NCI-H2227 treated with DMSO at 0.1 percent for 48 hours (cell line): ENCODE data around the gene KRTAP9-7.
"Not testable (repeated sequence)": the region's sequence is repeated elsewhere in the genome, so short reads cannot be mapped to it uniquely, and the experiment has no call there.

ENCODE experiments used
- DNase-seq: peaks from one replicate; lab custom pipeline; 2025; lab: John Stamatoyannopoulos, UW

The KRTAP9-7 gene, protein sequence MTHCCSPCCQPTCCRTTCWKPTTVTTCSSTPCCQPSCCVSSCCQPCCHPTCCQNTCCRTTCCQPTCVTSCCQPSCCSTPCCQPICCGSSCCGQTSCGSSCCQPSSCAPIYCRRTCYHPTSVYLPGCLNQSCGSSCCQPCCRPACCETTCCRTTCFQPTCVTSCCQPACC

DNA sequence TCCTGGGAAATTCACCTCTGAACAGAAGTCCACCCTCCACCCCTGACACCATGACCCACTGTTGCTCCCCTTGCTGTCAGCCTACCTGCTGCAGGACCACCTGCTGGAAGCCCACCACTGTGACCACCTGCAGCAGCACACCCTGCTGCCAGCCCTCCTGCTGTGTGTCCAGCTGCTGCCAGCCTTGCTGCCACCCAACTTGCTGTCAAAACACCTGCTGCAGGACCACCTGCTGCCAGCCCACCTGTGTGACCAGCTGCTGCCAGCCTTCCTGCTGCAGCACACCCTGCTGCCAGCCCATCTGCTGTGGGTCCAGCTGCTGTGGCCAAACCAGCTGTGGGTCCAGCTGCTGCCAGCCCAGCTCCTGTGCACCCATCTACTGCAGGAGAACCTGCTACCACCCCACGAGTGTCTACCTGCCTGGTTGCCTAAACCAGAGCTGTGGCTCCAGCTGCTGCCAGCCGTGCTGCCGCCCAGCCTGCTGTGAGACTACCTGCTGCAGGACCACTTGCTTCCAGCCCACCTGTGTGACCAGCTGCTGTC lies at the start of gene KRTAP9-7:
KRTAP9-7 (plus strand) TSS at position 51 of the 543 bp plus-strand sequence; CDS start at position 51, 0 bp downstream.
- DNase-seq = not testable (repeated sequence)

DNA sequence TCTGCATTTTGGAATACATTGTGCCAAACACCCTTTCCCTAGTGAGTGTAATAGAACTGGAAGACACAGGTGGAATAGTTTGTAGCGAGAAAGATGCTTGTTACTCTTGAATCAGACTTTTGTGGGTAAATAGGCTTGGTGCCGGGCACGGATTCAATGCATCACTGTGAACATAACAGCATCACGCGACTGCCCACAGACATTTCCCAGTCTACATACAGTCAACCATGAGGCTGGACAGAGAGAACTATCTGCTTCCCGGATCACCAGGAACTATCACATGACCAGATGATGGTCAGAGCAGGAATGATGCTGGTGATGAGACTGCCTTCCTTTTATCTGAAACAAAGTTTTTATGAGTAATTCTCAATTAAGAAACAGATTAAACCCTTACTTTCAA lies 49.4 kb upstream of the KRTAP9-7 start:
- DNase-seq = no peak

DNA sequence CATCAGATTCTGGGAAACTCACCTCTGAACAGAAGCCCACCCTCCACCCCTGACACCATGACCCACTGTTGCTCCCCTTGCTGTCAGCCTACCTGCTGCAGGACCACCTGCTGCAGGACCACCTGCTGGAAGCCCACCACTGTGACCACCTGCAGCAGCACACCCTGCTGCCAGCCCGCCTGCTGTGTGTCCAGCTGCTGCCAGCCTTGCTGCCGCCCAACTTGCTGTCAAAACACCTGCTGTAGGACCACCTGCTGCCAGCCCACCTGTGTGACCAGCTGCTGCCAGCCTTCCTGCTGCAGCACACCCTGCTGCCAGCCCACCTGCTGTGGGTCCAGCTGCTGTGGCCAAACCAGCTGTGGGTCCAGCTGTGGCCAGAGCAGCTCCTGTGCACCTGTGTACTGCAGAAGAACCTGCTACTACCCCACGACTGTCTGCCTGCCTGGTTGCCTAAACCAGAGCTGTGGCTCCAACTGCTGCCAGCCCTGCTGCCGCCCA lies 48.9 kb upstream of the KRTAP9-7 start, which contains the start of gene KRTAP9-2:
KRTAP9-2 (plus strand) TSS at position 51 of the 498 bp plus-strand sequence; CDS start at position 58, 7 bp downstream.
- DNase-seq = not testable (repeated sequence)

DNA sequence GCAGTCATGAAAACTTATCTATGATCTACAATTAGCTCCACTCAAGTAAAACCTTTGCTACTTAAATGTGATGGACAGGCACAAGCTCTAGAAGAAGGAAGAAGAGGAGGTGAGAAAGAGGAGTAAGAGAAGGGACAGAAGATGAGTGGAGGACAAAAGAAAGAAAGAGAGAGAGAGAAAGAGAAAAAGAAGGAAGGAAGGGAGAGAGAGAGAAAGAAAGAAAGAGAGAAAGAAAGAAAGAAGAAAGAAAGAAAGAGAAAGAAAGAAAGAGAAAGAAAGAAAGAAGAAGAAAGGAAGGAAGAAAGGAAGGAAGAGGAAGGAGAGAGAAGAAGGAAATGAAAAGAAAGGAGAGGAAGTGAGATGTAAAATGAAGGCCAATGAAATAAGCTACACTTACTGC lies 45.4 kb upstream of the KRTAP9-7 start:
- no peak for DNase-seq

DNA sequence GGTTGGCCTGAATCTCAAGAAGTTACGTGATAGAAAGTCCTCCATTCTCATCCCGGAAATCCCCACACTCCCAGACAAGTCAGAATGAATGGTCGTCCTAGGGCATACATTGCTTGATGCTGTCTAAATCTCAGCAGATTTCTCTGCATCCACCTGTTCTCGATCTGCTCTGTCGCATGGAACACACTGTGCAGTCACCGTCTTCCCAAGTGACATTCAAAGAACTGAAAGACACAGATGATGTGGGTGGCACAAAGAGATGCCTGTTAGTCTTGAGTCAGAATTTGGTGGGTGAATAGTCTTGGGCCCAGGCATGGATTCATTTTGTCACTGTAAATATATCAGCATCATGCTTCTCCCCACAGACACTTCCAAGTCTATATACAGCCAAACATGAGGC lies 43.8 kb upstream of the KRTAP9-7 start:
- DNase-seq = no peak

DNA sequence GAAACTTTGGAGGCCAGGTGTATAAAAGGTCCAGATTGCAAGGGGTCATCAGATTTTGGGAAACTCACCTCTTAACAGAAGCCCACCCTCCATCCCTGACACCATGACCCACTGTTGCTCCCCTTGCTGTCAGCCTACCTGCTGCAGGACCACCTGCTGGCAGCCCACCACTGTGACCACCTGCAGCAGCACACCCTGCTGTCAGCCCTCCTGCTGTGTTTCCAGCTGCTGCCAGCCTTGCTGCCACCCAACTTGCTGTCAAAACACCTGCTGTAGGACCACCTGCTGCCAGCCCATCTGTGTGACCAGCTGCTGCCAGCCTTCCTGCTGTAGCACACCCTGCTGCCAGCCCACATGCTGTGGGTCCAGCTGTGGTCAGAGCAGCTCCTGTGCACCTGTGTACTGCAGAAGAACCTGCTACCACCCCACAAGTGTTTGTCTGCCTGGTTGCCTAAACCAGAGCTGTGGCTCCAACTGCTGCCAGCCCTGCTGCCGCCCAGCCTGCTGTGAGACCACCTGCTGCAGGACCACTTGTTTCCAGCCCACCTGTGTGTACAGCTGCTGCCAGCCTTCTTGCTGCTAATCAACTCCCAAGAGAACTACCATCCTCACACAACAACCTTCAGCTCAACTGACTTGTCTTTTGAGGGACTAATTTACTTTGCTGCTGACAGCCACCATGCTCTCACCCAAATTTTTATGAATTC lies 42.9 kb upstream of the KRTAP9-7 start, which contains the start of gene KRTAP9-3:
KRTAP9-3 (plus strand) TSS at position 51 of the 707 bp plus-strand sequence; CDS start at position 104, 53 bp downstream.
- DNase-seq = not testable (repeated sequence)

DNA sequence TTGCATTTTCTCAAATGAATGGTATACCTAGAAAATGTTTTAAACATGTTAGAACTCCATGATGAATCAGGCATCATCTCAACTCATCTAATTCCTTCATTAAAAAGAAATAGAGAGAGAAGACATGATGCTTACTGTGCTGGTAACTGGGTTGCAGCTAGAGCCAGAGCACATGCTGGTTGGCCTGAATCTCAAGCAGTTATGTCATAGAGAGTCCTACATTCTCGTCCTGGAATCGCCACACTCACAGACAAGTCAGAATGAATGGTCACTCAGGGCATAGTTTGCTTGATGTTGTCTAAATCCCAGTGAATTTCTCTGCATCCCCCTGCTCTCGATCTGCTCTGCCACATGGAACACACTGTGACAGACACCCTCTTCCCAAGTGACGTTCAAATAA lies 38.4 kb upstream of the KRTAP9-7 start:
- not testable (repeated sequence) for DNase-seq

DNA sequence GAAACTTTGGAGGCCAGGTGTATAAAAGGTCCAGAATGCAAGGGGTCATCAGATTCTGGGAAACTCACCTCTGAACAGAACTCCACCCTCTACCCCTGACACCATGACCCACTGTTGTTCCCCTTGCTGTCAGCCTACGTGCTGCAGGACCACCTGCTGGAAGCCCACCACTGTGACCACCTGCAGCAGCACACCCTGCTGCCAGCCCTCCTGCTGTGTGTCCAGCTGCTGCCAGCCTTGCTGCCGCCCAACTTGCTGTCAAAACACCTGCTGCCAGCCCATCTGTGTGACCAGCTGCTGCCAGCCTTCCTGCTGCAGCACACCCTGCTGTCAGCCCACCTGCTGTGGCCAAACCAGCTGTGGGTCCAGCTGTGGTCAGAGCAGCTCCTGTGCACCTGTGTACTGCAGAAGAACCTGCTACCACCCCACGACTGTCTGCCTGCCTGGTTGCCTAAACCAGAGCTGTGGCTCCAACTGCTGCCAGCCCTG lies 37.5 kb upstream of the KRTAP9-7 start, which contains the start of gene KRTAP9-8:
KRTAP9-8 (plus strand) TSS at position 51 of the 489 bp plus-strand sequence; CDS start at position 104, 53 bp downstream.
- DNase-seq = not testable (repeated sequence)

DNA sequence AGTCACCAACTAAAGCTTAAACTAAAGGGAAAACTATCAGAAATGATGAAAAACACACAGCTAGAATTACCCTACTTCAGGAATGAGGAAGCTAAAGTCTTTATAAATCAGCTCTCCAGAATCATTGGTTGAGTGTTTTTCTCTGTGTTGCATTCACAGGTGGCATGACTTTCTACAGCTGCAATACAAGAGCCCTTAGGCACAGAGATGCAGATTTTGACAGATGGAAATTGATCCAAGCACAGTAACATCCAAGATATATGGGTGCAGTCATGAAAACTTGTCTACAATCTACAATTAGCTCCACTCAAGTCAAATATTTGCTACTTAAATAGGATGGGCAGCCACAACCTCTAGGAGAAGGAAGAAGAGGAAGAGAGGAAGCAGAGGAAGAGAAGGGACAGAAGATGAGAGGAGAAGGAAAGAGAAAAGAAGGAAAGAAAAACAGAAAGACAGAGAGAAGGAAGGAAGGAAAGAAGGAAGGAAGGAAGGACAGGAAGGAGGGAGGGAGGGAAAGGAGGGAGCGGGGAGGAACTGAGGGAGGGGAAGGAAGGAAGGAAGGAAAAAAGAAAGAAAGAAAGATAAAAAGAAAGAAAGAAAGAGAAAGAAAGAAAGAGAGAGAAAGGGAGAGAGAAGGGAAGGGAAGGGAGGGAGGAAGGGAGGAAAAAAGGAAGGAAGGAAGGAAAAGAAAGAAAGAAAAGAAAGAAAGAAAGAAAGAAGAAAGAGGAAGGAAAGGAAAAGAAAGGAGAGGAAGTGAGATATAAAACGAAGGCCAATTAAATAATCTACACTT lies 28.3 kb upstream of the KRTAP9-7 start:
- DNase-seq = not testable (repeated sequence)

DNA sequence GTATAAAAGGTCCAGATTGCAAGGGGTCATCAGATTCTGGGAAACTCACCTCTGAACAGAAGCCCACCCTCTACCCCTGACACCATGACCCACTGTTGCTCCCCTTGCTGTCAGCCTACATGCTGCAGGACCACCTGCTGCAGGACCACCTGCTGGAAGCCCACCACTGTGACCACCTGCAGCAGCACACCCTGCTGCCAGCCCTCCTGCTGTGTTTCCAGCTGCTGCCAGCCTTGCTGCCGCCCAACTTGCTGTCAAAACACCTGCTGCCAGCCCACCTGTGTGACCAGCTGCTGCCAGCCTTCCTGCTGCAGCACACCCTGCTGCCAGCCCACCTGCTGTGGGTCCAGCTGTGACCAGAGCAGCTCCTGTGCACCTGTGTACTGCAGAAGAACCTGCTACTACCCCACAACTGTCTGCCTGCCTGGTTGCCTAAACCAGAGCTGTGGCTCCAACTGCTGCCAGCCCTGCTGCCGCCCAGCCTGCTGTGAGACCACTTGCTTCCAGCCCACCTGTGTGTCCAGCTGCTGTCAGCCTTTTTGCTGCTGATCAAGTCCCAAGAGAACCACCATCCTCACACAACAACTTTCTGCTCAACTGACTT lies 25.8 kb upstream of the KRTAP9-7 start, which contains the start of gene KRTAP9-4:
KRTAP9-4 (plus strand) TSS at position 51 of the 604 bp plus-strand sequence; CDS start at position 85, 34 bp downstream.
- DNase-seq = not testable (repeated sequence)

DNA sequence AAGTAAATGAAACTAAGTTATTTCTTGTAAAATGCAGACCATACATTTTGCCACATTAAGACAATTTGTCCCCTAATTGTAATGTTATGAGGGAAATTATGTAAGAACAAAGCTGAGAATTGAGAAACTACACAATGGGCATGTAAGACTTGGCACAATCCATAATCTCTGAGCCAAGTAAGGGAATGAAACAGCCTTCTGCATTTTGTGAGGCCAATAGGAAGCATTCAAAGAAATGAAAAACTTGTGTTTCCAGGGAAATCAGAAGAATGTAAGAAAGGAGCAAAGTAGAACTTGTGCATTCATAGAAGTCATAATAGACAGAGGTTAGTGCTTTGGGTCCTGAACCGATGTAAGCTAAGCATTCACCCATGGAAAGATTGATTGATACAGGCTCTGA lies 24.2 kb upstream of the KRTAP9-7 start:
- no peak for DNase-seq

DNA sequence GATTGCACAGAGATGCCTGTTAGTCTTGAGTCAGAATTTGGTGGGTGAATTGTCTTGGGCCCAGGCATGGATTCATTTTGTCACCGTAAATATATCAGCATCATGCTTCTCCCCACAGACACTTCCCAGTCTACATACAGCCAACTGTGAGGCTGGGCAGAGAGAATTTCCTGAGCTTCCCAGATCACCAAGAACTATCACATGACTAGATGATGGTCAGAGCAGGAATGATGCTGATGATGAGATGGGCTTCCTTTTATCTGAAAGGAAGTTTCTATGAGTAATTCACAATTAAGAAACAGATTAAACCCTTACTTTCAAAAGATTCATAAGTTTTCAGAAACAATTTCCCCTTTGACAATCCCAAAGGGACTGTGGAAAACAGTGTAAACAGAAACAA lies 20.6 kb upstream of the KRTAP9-7 start:
- DNase-seq = no peak

DNA sequence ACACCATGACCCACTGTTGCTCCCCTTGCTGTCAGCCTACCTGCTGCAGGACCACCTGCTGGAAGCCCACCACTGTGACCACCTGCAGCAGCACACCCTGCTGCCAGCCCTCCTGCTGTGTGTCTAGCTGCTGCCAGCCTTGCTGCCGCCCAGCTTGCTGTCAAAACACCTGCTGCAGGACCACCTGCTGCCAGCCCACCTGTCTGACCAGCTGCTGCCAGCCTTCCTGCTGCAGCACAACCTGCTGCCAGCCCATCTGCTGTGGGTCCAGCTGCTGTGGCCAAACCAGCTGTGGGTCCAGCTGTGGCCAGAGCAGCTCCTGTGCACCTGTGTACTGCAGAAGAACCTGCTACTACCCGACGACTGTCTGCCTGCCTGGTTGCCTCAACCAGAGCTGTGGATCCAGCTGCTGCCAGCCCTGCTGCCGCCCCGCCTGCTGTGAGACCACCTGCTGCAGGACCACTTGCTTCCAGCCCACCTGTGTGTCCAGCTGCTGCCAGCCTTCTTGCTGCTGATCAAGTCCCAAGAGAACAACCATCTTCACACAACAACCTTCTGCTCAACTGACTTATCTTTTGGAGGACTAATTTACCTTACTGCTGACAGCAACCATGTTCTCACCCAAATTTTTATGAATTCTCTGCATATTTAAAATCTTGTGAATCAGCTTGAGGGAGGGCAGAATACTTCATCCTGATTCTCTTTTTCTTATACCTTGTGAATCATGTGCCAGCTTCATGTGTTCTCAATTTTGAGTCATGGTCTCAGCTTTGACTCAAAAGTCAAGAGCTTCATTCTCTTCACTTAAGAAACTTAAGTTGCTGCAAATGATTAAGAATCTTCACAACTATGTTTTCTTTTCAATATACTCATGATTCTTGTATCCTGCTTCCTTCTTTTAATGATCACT lies 19.9 kb upstream of the KRTAP9-7 start, which contains the start of gene KRTAP9-9:
KRTAP9-9 (plus strand) TSS at position 4 of the 910 bp plus-strand sequence.
- DNase-seq = not testable (repeated sequence)

DNA sequence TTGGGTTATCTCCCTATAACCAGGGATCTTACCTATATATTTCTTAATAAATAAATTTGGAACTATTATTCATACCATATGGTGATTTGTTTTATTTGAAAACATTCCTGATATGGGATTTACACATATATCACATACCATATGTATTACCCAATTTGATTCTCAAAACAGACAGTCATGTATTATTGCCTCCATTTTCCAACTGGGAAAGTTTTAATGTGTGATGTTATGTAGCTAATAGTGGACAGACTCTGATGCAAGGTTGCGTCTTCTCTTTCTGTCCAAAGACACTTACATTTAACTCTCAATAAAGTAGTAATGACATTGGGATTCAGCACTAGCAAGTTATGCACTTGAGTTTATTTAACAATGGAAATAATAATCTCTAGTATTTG lies 19.2 kb upstream of the KRTAP9-7 start:
- DNase-seq = no peak

DNA sequence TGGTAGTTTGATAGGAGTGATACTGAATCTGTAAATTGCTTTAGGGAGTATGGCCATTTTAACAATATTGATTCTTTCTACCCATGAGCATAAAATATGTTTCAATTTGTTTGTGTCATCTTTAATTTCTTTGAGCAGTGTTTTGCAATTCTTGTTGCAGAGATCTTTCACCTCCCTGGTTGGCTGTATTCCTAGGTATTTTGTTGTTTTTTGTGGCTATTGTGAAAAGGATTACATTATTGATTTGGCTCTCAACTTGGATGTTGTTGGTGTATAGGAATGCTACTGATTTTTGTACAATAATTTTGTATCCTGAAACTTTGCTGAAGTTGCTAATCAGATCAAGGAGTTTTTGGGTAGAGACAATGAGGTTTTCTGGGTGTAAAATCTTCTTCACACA lies 17.1 kb upstream of the KRTAP9-7 start:
- DNase-seq = no peak

DNA sequence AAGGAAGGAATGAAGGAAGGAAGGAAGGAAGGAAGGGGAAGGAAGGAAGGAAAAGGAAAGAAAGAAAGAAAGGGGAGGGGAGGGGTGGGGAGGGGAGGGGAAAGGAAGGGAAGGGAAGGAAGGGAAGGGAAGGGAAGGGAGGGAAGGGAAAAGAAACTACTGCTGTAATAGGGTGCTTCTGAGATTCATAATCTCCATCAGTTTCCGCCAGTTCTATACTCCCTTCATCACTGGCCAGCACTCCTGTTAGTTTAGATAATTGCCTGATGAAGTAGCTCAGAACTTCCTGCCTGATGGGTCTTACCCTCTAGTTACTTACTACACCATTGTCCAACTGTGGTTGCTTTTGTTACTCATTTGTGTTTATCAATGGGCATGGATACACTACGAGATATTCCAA lies 12.3 kb upstream of the KRTAP9-7 start:
- DNase-seq = no peak

DNA sequence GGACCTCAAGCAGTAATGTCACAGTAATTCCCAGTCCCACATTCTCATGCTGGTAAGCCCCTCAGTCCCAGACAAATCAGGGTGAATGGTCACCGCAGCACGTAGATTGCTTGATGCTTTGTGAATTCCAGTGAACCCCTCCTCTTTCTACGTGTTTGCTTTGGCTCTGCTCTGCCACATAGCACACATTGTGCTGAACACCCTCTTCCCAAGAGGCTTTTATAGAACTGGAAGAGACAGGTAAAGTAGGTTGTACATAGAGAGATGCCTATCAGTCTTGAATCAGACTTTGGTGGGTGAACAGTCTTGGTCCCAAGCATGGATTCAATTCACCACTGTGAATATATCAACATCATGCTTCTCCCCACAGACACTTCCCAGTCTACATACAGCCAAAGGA lies 10.9 kb upstream of the KRTAP9-7 start:
- no peak for DNase-seq

DNA sequence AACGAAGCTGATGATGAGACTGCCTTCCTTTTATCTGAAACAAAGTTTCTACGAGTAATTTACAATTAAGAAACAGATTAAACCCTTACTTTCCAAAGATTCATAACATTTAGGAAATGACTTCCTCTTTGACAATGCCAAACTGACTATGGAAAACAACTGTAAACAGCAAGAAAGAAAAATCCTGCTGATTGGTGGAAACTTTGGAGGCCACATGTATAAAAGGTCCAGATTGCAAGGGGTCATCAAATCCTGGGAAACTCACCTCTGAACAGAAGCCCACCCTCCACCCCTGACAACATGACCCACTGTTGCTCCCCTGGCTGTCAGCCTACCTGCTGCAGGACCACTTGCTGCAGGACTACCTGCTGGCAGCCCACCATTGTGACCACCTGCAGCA lies 10.4 kb upstream of the KRTAP9-7 start, which contains the start of gene KRTAP9-6:
KRTAP9-6 (plus strand) TSS at position 301 of the 400 bp plus-strand sequence; CDS start at position 301, 0 bp downstream.
- no peak for DNase-seq

DNA sequence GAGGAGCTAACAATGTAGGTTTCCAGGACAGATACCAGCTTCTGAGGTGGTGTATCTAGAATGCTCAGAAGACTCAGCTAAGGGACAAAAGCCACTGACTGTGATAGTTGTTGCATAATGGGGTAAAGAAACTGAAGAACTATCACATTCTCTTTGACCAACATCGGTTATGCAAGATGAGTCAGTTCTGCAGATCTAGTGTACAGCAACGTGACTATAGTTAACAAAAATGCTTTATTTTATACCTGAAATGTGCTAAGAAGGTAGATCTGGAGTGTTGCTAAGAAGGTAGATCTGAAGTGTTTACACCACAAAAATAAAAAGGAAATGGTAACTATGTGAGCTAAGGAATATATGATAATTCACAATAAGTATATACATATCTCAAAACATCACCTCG lies 7.8 kb upstream of the KRTAP9-7 start:
- no peak for DNase-seq

DNA sequence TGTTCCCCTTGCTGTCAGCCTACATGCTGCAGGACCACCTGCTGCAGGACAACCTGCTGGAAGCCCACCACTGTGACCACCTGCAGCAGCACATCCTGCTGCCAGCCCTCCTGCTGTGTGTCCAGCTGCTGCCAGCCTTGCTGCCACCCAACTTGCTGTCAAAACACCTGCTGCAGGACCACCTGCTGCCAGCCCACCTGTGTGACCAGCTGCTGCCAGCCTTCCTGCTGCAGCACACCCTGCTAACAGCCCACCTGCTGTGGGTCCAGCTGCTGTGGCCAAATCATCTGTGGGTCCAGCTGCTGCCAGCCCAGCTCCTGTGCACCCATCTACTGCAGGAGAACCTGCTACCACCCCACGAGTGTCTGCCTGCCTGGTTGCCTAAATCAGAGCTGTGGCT lies 4.2 kb upstream of the KRTAP9-7 start:
- not testable (repeated sequence) for DNase-seq
